Uterus (tissue), 4 donors: Measurements from ENCODE around the gene WDR45B. TPM values are rescaled to one million over a fixed set of nuclear protein-coding genes. Genes with fewer than 3 reads are reported as not detected.
A peak's percentile ranks its signal among the peaks of the same experiment; 100 is the strongest.

Experiments
- DNase-seq, 2 donors: peaks; one replicate each; pipeline ENCODE4 v3.0.0-alpha.2; 2019 to 2020
- H3K27ac ChIP-seq, 2 donors: fragments of 200-600 bp; sonication (generic); 1 replicate in 1 of 2; 2 replicates in 1 of 2; pipeline ENCODE4 v1.5.1; 2016 to 2018
- H3K27me3 ChIP-seq, 2 donors: fragments of 200-600 bp; sonication (generic); one replicate each; pipeline ENCODE4 v1.5.1; 2018 to 2019; ENCODE audit warnings: control low read depth in 1 of 2
- H3K36me3 ChIP-seq, 2 donors: fragments of 200-600 bp; sonication (generic); one replicate each; pipeline ENCODE4 v1.5.1; 2019; ENCODE audit warnings: control low read depth in 1 of 2
- H3K4me1 ChIP-seq, 2 donors: fragments of 200-600 bp; sonication (generic); one replicate each; pipeline ENCODE4 v1.5.1; 2018 to 2019; ENCODE audit warnings: control low read depth in 1 of 2
- H3K4me3 ChIP-seq, 2 donors: fragments of 200-600 bp; sonication (generic); 1 replicate in 1 of 2; 2 replicates in 1 of 2; pipeline ENCODE4 v1.5.1; 2018 to 2019; ENCODE audit warnings: mild to moderate bottlenecking in 1 of 2
- H3K9me3 ChIP-seq, 2 donors: fragments of 200-600 bp; sonication (generic); one replicate each; pipeline ENCODE4 v1.5.1; 2019; ENCODE audit warnings: control low read depth in 1 of 2
- POLR2A ChIP-seq, 2 donors: fragments of 450-650 bp; IDR thresholded peaks; one replicate each; pipeline ENCODE4 v1.6.1; 2016; ENCODE audit warnings: antibody characterized with exemption in 2 of 2, mild to moderate bottlenecking in 1 of 2, moderate library complexity in 1 of 2
- intact Hi-C: fragments of 100-400 bp; cut with DNase I; formaldehyde crosslinking; loops from one replicate; pipeline ENCODE4 v1.15.1; 2023; ENCODE audit warnings: low total_unique reads
- total RNA-seq, 4 donors: library from RNA; depleted of rRNA in 3 of 4; stranded (reverse); fragments of >200 nt in 3 of 4; gene quantifications; one replicate each; pipeline versions ENCODE4 v1.1.0 to v1.2.4, GENCODE V29; 2014 to 2023
- TF ChIP-seq, protein P1 (sequence below), 4 experiments: fragments of 200-600 bp in 2 of 4; fragments of 450-650 bp in 2 of 4; sonication (generic) in 2 of 4; IDR thresholded peaks; one replicate each; pipeline ENCODE4 v1.5.1; 2016 to 2019; ENCODE audit warnings: antibody characterized with exemption in 4 of 4, mild to moderate bottlenecking in 2 of 4, moderate library complexity in 1 of 4
- donor health status: DM: yes; HTN: yes; CAD: no.

WDR45B gene
- total RNA-seq, 4 donors from 2014 or later, result 56.5 to 111 (median 85.4) TPM

- no peaks in the 10 kb centered on the region for H3K36me3 ChIP-seq
- intact Hi-C loops, result no loop called here
Observed at GRCh38 chr17:82570277-82570676, 78.0 kb downstream of the WDR45B start.

GRCh38 chr17:82569621-82570020, 78.6 kb downstream of the WDR45B start:
- intact Hi-C loops, result no loop called here
- Histone ChIP-seq H3K9me3 (no peaks in the 10 kb centered on the region), H3K4me1 (peaks cover 0 to 7% of the 10 kb centered on the region in 2 donors), H3K27ac (no peak overlapping the region), H3K4me3 (no peak overlapping the region), H3K27me3 (no peaks in the 10 kb centered on the region), H3K36me3 (no peaks in the 10 kb centered on the region)
- TF ChIP-seq POLR2A (IDR thresholded peaks at IDR 0.05), result no peak
- TF ChIP-seq, protein P1, sequence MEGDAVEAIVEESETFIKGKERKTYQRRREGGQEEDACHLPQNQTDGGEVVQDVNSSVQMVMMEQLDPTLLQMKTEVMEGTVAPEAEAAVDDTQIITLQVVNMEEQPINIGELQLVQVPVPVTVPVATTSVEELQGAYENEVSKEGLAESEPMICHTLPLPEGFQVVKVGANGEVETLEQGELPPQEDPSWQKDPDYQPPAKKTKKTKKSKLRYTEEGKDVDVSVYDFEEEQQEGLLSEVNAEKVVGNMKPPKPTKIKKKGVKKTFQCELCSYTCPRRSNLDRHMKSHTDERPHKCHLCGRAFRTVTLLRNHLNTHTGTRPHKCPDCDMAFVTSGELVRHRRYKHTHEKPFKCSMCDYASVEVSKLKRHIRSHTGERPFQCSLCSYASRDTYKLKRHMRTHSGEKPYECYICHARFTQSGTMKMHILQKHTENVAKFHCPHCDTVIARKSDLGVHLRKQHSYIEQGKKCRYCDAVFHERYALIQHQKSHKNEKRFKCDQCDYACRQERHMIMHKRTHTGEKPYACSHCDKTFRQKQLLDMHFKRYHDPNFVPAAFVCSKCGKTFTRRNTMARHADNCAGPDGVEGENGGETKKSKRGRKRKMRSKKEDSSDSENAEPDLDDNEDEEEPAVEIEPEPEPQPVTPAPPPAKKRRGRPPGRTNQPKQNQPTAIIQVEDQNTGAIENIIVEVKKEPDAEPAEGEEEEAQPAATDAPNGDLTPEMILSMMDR (IDR thresholded peaks at IDR 0.05), result no peak
- DNase-seq, result no peak

More at GRCh38 chr17:82570277-82570676, 78.0 kb downstream of the WDR45B start:
- no peak for DNase-seq
- no peaks in the 10 kb centered on the region for H3K27me3 ChIP-seq
- TF ChIP-seq, protein P1 (IDR thresholded peaks at IDR 0.05), result no peak
- H3K27ac ChIP-seq, result no peak overlapping the region
- H3K9me3 ChIP-seq, result no peaks in the 10 kb centered on the region
- H3K4me1 ChIP-seq, result peaks cover 0 to 7% of the 10 kb centered on the region in 2 donors
- no peak overlapping the region for H3K4me3 ChIP-seq

GRCh38 chr17:82568997-82569393, 79.2 kb downstream of the WDR45B start:
- Histone ChIP-seq H3K27me3 (no peaks in the 10 kb centered on the region), H3K36me3 (no peaks in the 10 kb centered on the region), H3K9me3 (no peaks in the 10 kb centered on the region), H3K4me3 (no peak overlapping the region), H3K27ac (peak overlapping the region in 1 of 2 donors; percentile 0), H3K4me1 (peaks cover 0 to 7% of the 10 kb centered on the region in 2 donors)
- DNase-seq, result no peak
- TF ChIP-seq, protein P1 (IDR thresholded peaks at IDR 0.05), result no peak
- TF ChIP-seq POLR2A (IDR thresholded peaks at IDR 0.05), result no peak
- intact Hi-C loops, result no loop called here

DNA sequence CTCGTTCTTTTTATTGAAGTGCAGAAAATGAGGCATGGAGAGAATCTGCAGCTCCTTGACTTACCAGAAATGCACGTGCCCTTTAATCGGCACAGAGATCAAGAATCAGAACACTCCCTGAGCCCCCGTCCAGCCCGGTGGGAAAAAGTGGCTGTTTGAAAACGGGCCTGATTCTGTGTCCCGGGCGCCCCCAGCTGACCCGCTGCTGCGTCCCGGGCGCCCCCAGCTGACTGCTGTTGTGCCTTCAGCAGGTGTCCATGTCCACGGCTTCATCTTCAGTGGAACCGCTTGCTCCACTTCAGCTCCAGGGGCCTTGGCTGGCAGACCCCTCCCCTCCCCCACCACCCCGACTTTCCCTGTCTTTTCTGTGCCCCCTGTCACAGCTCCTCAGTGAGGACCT, 81.0 kb downstream of the WDR45B start:
- H3K4me1 ChIP-seq, result peaks cover 0 to 7% of the 10 kb centered on the region in 2 donors
- H3K27me3 ChIP-seq, result no peaks in the 10 kb centered on the region
- intact Hi-C loops, result no loop called here
- no peaks in the 10 kb centered on the region for H3K36me3 ChIP-seq
- no peak for TF ChIP-seq POLR2A (IDR thresholded peaks at IDR 0.05)
- TF ChIP-seq, protein P1 (IDR thresholded peaks at IDR 0.05), result no peak
- no peak for DNase-seq
- H3K9me3 ChIP-seq, result no peaks in the 10 kb centered on the region
- H3K27ac ChIP-seq, result no peak overlapping the region
- H3K4me3 ChIP-seq, result no peak overlapping the region

GRCh38 chr17:82566129-82566960, 81.9 kb downstream of the WDR45B start:
- TF ChIP-seq, protein P1 (IDR thresholded peaks at IDR 0.05), result no peak
- no peak for TF ChIP-seq POLR2A (IDR thresholded peaks at IDR 0.05)
- H3K27me3 ChIP-seq, result no peaks in the 10 kb centered on the region
- intact Hi-C loops, result no loop called here
- no peaks in the 10 kb centered on the region for H3K36me3 ChIP-seq
- no peak overlapping the region for H3K4me3 ChIP-seq
- no peak for DNase-seq
- peaks cover 0 to 7% of the 10 kb centered on the region in 2 donors for H3K4me1 ChIP-seq
- no peak overlapping the region for H3K27ac ChIP-seq
- H3K9me3 ChIP-seq, result no peaks in the 10 kb centered on the region
